Endothelial cell of umbilical vein (primary cell): Measurements from ENCODE around the gene AADACL4.

Source experiments
- CTCF ChIP-seq, 2 donors: IDR thresholded peaks; 1 replicate in 1 of 2; 2 replicates in 1 of 2; pipeline ENCODE4 v1.5.1; 2011; ENCODE audit warnings: low read length in 2 of 2, mild to moderate bottlenecking in 2 of 2, moderate library complexity in 2 of 2, control low read depth in 1 of 2, inconsistent platforms in 1 of 2, low read depth in 1 of 2; ENCODE audit not compliant: insufficient read depth in 1 of 2; ENCODE audit errors: extremely low read depth in 1 of 2
- EZH2 ChIP-seq: IDR thresholded peaks from 2 replicates; pipeline ENCODE4 v1.6.1; 2012; ENCODE audit warnings: borderline replicate concordance, low read depth, mild to moderate bottlenecking, moderate library complexity, low read length, inconsistent platforms; ENCODE audit not compliant: severe bottlenecking
- FOS ChIP-seq: IDR thresholded peaks from 2 replicates; pipeline ENCODE4 v1.6.1; 2011; ENCODE audit warnings: mild to moderate bottlenecking, low read length, moderate library complexity, borderline replicate concordance; ENCODE audit not compliant: insufficient read depth
- JUN ChIP-seq: IDR thresholded peaks from 2 replicates; pipeline ENCODE4 v1.6.1; 2011; ENCODE audit warnings: borderline replicate concordance, low read depth; ENCODE audit not compliant: insufficient read length, insufficient read depth
- MYC ChIP-seq: IDR thresholded peaks from one replicate; pipeline ENCODE4 v1.6.1; 2011; ENCODE audit warnings: mild to moderate bottlenecking, low read depth, low read length
- POLR2A ChIP-seq: IDR thresholded peaks from 2 replicates; pipeline ENCODE4 v1.6.1; 2012; ENCODE audit warnings: low read depth, mild to moderate bottlenecking, control low read depth, low read length
- POLR2AphosphoS5 ChIP-seq: IDR thresholded peaks from 2 replicates; pipeline ENCODE4 v1.6.1; 2012; ENCODE audit warnings: low read depth, mild to moderate bottlenecking, control low read depth, low read length, moderate library complexity; ENCODE audit not compliant: insufficient read depth

- TF ChIP-seq MYC (no peak), POLR2A (no peak), CTCF (IDR thresholded peaks at IDR 0.05; ENCODE audit: extremely low read depth in 1 of 2, insufficient read depth in 1 of 2, low read depth in 1 of 2, low read length in 2 of 2) (no peak), POLR2AphosphoS5 (no peak), EZH2 (no peak), JUN (peak; percentile 29), FOS (no peak)
Observed at GRCh38 chr1:12666141-12666735, 22.4 kb downstream of the AADACL4 start.
